Measurements from ENCODE around the gene SLC35F3.
"Not testable (repeated sequence)": the region's sequence is repeated elsewhere in the genome, so short reads cannot be mapped to it uniquely, and the experiment has no call there.

Gene SLC35F3

DNA sequence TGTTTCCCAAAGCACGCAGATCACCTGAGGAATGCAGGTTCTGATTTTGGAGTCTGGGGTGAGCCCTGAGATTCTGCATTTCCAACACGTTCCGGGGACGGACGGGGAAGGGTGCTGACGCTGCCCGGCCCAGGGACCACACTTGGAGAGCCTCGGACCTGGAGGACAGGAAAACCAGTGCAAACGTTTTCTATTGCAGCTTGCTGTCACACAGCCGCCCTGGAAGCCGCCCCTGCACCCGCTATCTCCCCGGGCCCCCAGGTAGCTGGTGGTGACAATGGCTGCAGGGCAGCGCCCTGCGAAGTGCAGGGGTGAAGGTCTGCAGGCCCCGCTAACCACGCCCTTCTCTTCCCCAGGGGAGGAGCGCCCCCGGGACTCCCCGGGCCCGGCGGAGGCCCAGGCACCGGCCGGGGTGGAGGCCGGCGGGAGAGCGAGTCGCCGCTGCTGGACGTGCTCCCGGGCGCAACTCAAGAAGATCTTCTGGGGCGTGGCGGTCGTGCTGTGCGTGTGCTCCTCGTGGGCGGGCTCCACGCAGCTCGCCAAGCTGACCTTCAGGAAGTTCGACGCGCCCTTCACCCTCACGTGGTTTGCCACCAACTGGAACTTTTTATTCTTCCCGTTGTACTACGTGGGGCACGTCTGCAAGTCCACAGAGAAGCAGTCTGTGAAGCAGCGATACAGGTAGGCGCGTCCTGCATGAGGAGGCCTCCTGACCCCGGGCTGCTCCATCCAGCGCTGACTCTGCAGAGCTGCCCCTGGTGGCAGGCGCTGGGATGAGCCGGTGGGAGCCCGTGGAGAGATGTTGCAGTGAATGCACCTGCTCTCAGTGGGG is 326.8 kb downstream of the SLC35F3 start:
- peak; percentile 69 for DNase-seq

DNA sequence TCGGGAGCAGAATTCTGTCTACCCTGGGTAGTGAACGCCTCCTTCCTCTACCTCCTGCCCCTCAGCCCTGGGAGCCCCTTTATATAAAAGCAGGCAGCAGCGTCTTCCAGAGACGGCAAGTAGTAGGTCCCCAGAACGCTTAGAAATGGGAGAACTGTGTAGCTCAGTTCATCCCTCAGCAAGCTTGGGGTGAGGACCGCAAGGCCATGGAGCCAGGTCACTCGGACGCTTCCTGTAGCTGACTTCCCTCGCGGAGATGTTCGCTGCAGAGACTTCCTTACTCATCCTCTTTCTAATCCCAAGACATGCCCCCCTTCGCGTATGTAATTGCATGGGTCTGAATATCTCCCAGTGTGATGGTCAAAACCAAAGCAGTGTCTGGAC is 327.4 kb downstream of the SLC35F3 start:
- no peak for DNase-seq

DNA sequence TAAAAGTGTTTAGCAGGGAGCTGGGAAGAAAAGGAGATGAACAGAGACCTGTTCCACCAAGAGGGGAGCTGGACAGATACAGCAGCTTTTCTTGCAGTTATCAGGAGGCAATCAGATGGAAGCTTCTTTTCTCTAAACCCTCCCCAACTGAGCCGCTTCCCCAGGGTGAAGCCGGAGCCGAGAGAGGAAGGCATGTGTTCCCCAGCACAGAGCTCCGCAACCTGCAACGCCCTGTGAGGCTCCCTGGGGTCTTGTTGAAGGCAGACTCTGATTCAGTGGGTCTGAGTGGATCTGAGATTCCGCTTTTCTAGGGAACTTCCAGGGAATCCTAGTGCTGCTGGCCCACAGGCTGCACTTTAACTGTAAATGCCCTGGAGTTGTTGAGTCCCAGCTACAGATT is 329.7 kb downstream of the SLC35F3 start:
- no peak for DNase-seq

DNA sequence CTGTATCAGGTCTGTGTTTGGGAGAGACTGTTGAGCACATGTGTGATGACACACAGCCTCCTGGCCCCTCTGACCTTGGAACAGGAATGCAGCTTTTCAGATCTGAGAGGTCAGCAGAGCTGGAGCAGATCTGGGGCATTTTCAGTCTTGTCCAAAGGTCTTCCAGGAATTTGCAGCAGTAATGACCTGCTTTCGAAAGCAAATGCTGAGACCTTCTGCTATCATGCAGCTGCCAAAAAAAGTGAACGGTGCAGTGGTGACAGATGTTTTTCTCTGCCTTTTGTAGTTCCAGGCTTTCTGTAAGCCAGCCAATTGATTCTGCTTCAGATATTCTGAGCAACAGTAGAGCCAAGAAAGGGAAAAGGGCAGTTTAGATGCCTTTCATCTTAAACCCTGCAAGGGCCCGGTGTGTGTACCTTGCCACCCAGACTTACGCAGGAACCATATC is 331.0 kb downstream of the SLC35F3 start:
- no peak for DNase-seq

DNA sequence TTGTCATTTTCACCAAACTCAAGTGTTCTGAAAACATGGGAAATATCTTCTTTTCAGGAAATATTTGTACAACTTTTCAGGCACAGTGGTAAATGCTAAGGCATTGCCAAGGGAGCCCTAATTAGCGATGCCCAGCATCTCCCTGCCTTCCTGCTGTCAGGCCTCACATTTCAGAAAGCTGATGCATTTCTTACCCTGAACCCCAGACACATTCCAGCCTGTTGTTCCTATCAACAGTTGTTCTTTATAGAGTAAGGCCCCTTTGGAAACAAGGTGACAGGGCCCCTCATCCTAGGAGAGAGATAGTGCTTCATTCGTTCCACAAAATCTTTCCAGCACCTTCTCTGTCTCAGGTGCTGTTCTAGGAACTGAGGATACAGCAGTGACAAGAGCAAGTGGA is 332.9 kb downstream of the SLC35F3 start:
- DNase-seq: no peak

DNA sequence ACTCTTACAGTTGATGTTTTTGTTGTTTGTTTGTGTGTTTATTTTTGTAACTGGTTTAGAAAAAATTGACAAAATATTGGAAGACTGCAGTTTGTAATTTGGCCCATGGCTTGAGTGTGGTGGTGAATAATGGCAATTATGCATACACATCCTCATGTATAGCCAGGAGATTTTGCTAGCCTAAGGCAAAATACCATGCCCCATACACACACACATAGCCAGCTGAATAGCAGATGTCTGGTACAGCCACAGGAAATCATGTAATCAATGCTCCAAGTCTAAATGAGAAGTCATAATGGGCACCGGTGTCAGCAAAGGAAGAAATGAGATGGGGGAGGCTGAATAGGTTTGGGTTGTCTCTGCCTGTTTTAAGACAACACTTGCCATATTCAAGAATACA is 333.6 kb downstream of the SLC35F3 start:
- no peak for DNase-seq

DNA sequence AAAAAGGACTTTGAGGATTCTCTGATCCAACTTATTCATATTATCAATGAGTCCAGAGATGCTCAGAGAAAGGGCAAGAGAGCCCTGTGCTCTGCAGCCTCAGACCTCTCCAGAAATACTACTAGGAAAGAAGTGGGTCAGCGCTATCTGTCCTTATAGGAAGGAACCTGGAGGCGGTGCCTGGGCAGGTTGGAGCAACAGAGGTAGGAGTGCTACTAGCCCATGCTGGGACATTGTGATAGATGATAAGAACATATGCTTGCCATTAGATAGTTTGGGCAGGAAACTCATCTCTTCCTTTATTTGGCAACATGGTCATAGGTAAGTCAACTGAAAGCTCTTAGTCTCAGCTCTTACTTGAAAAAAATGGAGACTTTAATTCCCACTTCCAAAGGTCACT is 335.0 kb downstream of the SLC35F3 start:
- DNase-seq: no peak

DNA sequence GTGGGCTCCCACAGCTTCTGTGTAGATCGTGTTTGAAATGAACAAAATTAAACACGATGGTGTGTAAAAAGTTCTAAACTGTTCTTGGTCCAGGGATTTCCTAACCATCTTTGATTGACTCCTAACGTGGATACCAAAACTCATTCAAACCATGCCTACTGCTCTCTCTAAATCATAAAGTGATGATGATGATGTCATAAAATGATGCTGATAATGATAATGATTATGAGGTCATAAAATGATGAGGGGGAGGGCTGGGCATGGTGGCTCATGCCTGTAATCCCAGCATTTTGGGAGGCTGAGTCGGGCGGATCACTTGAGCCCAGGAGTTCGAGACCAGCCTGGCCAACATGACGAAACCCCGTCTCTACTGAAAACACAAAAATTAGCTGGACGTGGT is 335.5 kb downstream of the SLC35F3 start:
- no peak for DNase-seq

DNA sequence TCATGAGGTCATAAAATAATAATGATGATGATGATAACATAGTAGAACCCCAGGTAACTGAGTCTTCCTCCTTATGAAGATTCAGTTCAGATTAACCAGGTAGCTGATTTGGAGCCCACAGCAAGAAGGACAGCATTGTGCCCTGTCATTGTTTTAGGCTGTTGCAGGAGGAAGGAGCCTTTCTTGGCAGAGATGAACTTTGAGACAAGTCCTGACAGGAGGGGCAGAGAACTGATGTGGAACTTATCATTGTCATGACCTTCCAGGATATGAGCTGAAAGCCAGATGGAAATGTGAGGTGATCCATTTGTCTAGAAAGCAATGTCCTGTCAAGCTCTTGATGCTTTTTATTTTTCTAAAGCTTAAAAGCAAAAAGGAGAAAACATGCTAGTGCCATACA is 336.2 kb downstream of the SLC35F3 start:
- DNase-seq: no peak

DNA sequence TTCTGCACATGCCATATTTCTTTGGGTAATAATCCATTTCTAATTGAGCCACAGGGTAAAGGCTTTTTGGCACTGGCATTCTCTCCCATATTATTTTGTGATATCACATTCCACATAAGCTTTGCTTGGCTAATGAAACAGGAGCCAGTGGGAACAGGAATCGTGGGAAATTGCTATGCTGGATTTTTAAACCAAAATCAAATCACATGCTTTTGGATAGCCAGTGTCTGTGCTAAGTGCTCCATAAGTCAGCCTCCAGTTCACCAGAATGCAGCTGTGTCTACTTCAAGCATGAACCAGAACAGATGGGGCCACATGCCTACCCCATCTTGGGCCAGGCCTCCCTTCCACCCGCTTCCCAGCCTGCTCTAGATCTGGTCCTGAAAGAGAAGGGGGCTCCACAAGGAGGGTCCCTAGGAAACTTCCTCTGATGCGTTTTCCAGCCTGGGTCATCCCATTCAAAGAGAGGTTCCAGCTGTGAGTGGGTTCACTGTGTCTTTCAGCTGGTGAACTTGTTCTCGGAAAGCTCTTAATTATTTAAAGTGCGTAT is 337.5 kb downstream of the SLC35F3 start:
- DNase-seq: no peak

DNA sequence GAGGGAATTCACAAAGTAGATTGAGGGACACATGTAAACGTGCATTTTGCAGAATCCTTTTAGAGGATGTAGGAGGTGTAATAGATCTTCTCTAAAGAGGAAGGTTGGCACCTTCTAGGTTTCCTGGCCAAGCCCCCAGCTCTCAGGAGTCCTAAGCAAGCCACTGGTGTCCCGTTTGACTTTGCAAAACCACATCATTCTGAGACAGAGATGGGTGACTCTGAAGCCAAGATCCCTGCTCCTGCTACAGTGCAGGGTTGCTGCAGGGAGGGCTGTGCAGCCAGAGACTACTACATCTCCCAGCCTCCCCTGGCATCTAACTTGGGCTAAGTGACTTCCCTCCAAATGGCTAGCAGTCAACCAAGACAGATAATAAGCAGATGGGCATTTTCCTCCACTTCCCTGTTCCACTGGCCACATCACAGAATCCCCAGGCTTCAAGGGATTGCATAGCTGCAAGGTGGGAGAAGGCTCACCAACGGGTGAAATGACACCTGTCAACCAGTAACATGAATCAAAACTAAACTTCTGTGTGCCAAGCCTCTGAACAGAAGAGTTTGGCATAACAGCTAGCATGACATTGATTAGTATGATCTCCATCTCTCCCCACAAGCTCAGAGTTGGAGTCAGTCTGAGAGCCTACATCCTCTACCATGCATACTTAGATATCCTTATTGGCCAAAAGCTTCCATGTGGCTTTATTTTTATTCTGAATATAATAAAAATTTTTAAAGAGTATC is 339.2 kb downstream of the SLC35F3 start:
- no peak for DNase-seq

DNA sequence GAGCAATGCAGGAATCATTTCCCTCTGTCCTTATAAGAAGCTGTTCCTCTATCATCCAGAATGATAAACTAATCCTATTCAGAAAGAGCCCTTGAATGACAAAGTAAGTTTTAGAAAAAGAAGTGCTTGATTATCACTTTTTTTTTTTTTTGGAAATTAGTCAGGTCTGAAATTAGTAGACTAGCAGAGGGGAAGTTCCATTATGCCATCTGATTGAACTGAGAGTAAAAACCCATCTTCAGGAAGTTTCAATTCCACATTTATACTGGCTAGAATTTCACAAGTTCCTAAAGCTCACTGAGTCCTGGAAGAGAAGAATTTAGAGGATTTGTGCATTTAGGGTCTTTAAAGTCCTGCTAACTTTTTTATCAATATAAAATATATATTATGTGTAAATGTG is 340.0 kb downstream of the SLC35F3 start:
- DNase-seq: no peak

DNA sequence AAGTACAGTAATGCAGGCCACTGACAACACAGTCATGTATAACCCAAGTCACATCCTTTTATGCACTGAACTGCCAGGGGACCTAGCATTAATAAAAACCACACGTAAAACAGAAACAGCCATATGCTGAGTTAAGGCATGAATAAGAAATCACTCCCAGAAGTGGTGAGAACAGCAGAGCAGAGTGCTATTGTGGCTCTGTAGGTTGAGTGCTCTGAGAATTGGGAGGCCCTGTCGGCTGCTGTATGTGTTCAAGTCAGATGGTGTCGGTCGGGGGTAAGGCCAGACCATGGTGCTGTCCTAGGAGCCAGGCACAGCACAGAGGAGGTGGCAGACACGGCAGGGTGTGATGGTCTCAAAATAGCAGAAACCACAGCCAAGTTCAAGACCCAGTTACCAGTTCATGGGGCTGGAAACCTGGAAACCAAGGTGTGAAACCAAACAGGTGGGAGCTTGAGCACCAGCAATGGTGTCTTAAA is 342.2 kb downstream of the SLC35F3 start:
- DNase-seq: no peak

DNA sequence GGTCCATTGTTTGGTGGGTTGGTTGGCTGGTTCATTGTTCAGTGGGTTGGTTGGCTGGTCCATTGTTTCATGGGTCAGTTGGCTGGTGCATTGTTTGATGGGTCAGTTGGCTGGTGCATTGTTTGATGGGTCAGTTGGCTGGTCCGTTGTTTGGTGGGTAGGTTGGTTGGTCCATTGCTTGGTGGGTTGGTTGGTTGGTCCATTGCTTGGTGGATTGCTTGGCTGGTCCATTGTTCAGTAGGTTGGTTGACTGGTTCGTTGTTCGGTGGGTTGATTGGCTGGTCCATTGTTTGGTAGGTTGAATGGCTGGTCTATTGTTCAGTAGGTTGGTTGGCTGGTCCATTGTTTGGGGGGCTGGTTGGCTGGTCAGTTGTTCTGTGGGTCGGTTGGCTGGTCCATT is 343.3 kb downstream of the SLC35F3 start:
- not testable (repeated sequence) for DNase-seq

DNA sequence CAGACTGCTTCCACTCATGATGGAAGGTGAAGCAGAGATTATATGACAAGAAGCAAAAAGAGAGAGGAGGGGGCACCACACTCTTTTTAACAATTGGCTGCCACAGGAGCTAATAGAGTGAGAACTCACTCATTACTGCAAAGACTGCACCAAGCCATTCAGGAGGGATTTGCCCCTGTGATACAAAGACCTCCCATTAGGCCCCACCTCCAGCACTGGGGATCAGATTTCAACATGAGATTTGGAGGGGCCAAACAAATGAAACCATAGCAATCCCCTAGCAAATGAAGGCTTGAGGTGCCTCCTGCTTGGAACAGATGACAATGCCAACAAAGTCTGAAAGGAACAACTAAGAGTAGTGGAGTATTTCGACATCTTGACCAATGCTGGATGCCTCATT is 346.3 kb downstream of the SLC35F3 start:
- no peak for DNase-seq

DNA sequence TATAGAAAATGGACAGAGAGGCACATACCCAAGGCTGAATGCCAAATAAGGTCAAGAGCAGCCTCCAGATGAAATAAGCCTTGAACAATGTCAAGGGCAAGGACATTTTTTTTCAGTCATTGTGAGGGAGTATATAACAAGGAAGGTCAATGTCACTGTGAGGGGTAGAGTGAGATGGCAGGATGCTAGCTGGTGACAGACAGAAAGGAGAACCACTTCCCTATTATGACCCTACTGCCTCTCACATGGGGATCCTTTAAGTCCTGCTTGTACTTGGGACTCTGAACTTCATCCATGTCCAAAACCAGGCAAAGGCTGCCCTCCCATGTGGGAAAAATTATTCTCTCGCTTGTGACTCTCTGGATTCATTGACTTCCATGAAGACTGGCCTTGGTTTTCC is 349.3 kb downstream of the SLC35F3 start:
- no peak for DNase-seq

DNA sequence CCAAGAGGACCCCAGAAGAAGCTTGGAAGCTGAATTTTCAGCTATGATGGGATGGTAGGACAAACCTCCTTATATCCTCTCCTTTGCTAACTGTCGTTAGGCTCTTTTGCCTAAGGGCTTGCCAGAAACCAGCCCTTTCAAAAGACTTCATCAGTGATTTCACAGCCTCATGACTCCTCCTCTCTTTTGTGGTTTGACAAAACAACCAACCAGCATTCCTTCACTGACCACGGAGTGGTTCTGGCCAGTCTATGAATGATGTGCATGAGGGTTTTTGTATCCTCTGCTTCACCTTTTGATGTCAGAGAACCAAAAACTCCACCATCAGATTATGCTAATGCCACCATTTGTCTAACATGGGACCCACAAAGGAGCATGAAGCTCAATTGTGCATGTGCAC is 351.9 kb downstream of the SLC35F3 start:
- no peak for DNase-seq

DNA sequence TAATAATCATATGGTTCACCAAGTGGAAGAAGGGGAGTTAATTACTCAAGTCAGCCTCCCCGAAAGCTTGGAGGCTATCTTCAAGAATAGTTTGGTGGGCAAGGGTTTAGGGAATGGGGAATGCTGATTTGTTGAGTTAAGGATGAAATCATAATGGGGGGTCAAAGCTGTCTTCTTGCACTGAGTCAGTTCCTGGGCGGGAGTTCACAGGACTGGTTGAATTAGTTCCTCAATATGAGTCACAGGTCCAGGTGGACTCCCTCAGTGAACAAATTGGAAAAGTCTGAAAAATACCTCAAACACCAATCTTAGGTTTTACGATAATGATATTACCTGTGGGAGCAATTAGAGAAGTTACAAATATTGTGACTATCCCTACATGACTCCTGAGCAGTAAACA is 353.6 kb downstream of the SLC35F3 start:
- DNase-seq: no peak

DNA sequence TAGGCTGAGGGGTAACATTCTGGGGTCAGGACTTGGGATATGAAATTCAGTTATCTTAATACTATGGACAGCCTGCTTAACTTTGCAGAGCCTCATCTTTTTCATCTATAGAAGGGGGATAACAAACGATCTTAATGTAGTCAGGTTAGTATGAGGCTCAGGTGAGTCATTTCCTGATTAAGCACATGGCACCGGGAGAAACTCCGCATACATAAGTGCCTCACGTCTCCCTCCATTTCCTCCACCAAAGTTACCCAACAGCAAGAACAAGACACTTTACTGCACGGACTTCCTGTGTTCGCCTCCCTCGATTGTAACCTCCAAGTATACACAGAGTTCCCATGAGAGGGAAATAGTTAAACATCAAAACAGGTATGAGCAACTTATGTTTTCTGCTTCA is 356.1 kb downstream of the SLC35F3 start:
- DNase-seq: no peak

DNA sequence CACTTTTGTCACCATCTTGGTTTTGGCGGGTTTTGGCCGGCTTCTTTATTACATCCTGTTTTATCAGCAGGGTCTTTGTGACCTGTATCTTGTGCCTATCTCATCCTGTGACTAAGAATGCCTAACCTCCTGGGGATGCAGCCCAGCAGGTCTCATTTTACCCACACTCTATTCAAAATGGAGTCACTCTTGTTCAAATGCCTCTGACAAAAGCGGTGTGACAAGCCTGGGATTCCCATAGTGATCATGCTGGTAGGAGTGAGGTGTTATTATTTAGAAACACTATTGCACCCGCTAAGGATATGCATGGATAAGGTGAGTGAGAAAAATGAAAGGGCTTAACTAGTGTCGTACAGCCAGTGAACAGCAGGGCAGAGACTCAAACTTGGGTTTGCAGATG is 357.1 kb downstream of the SLC35F3 start:
- DNase-seq: no peak

DNA sequence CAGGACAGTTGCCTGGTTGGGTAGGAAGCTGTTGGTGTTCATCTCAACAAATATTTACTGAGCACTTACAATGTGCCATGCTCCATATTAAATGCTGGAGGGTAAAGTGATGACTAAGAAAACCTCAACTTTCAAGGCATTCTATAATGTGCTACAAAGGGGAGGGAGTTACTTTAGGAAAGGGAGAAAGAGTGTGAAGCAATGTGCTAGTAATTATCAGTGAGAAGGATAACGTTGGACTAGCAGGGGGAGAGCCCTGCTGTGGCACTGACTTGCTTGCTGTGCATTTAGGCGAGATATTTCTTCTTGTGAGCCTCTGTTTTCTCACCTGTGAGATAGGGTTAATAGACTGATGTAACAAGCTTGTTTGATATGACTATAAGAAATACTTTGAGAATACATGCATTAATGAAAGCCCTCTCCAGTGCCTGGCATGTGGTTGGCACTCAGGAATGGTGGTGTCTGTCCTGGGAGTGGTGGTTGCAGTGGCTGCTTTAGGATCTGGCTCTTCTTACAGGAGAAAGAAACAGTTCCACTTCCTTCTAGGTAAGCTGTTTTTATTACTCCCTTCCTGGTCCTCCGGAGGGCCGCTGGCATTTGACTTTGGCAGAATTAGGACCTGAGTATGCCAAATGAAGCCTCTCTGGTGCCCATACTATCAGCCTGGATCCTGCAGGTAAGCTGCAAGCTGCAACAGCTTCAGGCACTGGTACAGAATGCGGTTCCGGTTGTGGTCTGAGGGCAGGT is 357.7 kb downstream of the SLC35F3 start:
- no peak for DNase-seq

DNA sequence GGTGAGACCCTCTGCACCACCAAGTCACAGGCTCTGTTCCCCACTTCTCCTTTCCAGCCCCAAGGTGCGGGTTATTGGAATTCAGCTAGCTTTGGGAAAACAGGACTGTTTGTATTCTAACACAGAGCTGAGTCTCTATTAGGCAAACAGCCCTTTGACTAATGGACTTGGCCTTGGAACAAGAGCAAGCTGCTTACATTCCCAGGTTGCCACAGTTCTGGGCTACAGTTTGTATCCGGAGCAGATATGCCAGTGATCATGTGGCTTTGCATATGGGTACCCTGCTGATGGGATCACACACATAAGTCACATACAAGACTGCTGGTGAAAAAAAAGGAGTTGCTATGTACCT is 358.3 kb downstream of the SLC35F3 start:
- DNase-seq: no peak

DNA sequence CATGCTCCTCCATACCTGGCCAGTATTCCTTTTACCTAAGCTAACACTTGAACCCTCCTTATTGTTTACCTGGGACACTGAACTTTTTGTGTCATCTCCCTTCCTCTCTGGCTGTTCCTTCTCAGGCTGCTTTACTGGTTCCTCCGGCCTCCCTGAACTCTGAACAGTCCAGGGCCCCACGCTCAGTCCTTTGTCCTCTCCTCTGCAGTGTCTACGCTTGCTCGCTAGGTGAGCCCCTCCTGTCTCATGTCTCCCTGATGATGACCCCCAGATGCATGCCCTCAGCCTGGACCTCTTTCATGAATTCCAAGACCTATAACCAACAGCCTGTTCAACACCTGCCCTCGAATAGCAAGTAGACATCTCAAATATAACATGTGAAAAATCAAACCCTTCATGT is 360.4 kb downstream of the SLC35F3 start:
- no peak for DNase-seq

Measured in RPMI8226 (cell line).